Neural cell (in vitro differentiated cells): ENCODE measurements around the gene OR2T11. TPM values are rescaled to one million over a fixed set of nuclear protein-coding genes. Genes with fewer than 3 reads are reported as not detected.

Experiments used
- H2AFZ ChIP-seq: fragments of 200-600, 300-800 bp; sonication (generic), shearing (Covaris generic); 2 replicates; pipeline ENCODE4 v1.6.0; 2014; ENCODE audit warnings: low read depth, mild to moderate bottlenecking, antibody characterized with exemption, low read length, moderate library complexity
- H3F3A ChIP-seq: fragments of 200-600 bp; shearing (Covaris generic); 2 replicates; pipeline ENCODE4 v1.6.1; 2016; ENCODE audit warnings: mild to moderate bottlenecking, moderate library complexity, mixed read lengths, antibody characterized with exemption, low read length; ENCODE audit not compliant: insufficient read depth, poor library complexity, severe bottlenecking
- H3K27ac ChIP-seq: fragments of 200-600, 300-800 bp; sonication (generic), shearing (Covaris generic); 2 replicates; pipeline ENCODE4 v1.5.1; 2014; ENCODE audit warnings: mild to moderate bottlenecking, low read length, moderate library complexity
- H3K27me3 ChIP-seq: fragments of 300-800, 200-600 bp; sonication (generic), shearing (Covaris generic); 2 replicates; pipeline ENCODE4 v1.6.0; 2014; ENCODE audit warnings: mild to moderate bottlenecking, low read depth, low read length, moderate library complexity; ENCODE audit not compliant: insufficient read depth
- H3K36me3 ChIP-seq: fragments of 300-800, 200-600 bp; sonication (generic), shearing (Covaris generic); 2 replicates; pipeline ENCODE4 v1.5.1; 2014; ENCODE audit warnings: mild to moderate bottlenecking, antibody characterized with exemption, low read length, moderate library complexity; ENCODE audit not compliant: insufficient read depth
- H3K4me2 ChIP-seq: fragments of 300-800, 200-600 bp; sonication (generic), shearing (Covaris generic); 2 replicates; pipeline ENCODE4 v1.6.0; 2014; ENCODE audit warnings: mild to moderate bottlenecking, low read length
- H3K4me3 ChIP-seq: fragments of 300-800, 200-600 bp; sonication (generic), shearing (Covaris generic); 2 replicates; pipeline ENCODE4 v1.5.1; 2014; ENCODE audit warnings: mild to moderate bottlenecking, low read length, moderate library complexity
- H3K79me2 ChIP-seq: fragments of 200-600 bp; shearing (Covaris generic); replicated peaks from 2 replicates; pipeline ENCODE4 v1.6.0; 2014; ENCODE audit warnings: mild to moderate bottlenecking, low read length, moderate library complexity; ENCODE audit not compliant: insufficient read depth
- H3K9ac ChIP-seq: fragments of 300-800, 200-600 bp; sonication (generic), shearing (Covaris generic); 2 replicates; pipeline ENCODE4 v1.6.1; 2016; ENCODE audit warnings: mild to moderate bottlenecking, low read length, mixed read lengths
- H3K9me2 ChIP-seq: fragments of 200-600 bp; shearing (Covaris generic); 2 replicates; pipeline ENCODE4 v1.6.1; 2016; ENCODE audit warnings: mild to moderate bottlenecking, low read length, mixed read lengths; ENCODE audit not compliant: insufficient read depth
- H3K9me3 ChIP-seq: fragments of 200-600, 300-800 bp; sonication (generic), shearing (Covaris generic); 2 replicates; pipeline ENCODE4 v1.6.1; 2016; ENCODE audit warnings: mild to moderate bottlenecking, mixed run types, low read length, moderate library complexity, mixed read lengths
- H4K20me1 ChIP-seq: fragments of 200-600 bp; shearing (Covaris generic); 2 replicates; pipeline ENCODE4 v1.6.1; 2016; ENCODE audit warnings: mild to moderate bottlenecking, mixed run types; ENCODE audit not compliant: insufficient read depth
- EP300 ChIP-seq: fragments of 450-650 bp; conservative IDR thresholded peaks from 2 replicates; pipeline ENCODE4 v1.6.1; 2014; ENCODE audit warnings: antibody characterized with exemption, mild to moderate bottlenecking, moderate library complexity; ENCODE audit not compliant: poor library complexity, severe bottlenecking
- EZH2 ChIP-seq: fragments of 200-600, 300-800 bp; shearing (Covaris generic), sonication (generic); IDR thresholded peaks from 2 replicates; pipeline ENCODE4 v1.6.1; 2014; ENCODE audit warnings: antibody characterized with exemption, low read length, borderline replicate concordance, mild to moderate bottlenecking; ENCODE audit not compliant: insufficient read depth, poor library complexity, severe bottlenecking
- MXI1 ChIP-seq: fragments of 450-650 bp; conservative IDR thresholded peaks from 2 replicates; pipeline ENCODE4 v1.6.1; 2014; ENCODE audit warnings: antibody characterized with exemption, mild to moderate bottlenecking; ENCODE audit not compliant: poor library complexity, severe bottlenecking
- POLR2AphosphoS5 ChIP-seq: IDR thresholded peaks from 2 replicates; pipeline ENCODE4 v1.6.1; 2012
- RAD21 ChIP-seq: fragments of 450-650 bp; conservative IDR thresholded peaks from 2 replicates; pipeline ENCODE4 v1.6.1; 2014; ENCODE audit warnings: antibody characterized with exemption, mild to moderate bottlenecking, moderate library complexity
- SMC3 ChIP-seq: fragments of 450-650 bp; conservative IDR thresholded peaks from 2 replicates; pipeline ENCODE4 v1.6.1; 2014; ENCODE audit warnings: antibody characterized with exemption, mild to moderate bottlenecking, moderate library complexity; ENCODE audit not compliant: poor library complexity
- TAF1 ChIP-seq: IDR thresholded peaks from 2 replicates; pipeline ENCODE4 v1.6.1; 2012; ENCODE audit warnings: low read depth
- polyA plus RNA-seq: library from polyadenylated mRNA; depleted of rRNA; stranded (reverse); fragments of >200 nt; gene quantifications from 2 replicates; pipeline ENCODE4 v1.2.3, GENCODE V29; 2014
- TF ChIP-seq, protein P1 (sequence below): fragments of 450-650 bp; IDR thresholded peaks from 2 replicates; pipeline ENCODE4 v1.5.1; 2014; ENCODE audit warnings: antibody characterized with exemption, mild to moderate bottlenecking, moderate library complexity; ENCODE audit not compliant: poor library complexity, severe bottlenecking
- TF ChIP-seq, protein P2 (sequence below): IDR thresholded peaks from 2 replicates; pipeline ENCODE4 v1.6.1; 2012; ENCODE audit warnings: borderline replicate concordance

The OR2T11 gene
- polyA plus RNA-seq, 1 donor from 2014 or later = not detected

GRCh38 chr1:248625971-248626370 lies 8.9 kb downstream of the OR2T11 start:
- Histone ChIP-seq H3K9me2 (no peaks in the 10 kb centered on the region), H3K9me3 (peaks cover 6% of the 10 kb centered on the region)
- TF ChIP-seq EP300 = no peak
- TF ChIP-seq RAD21 = no peak
- TF ChIP-seq MXI1 = no peak

DNA sequence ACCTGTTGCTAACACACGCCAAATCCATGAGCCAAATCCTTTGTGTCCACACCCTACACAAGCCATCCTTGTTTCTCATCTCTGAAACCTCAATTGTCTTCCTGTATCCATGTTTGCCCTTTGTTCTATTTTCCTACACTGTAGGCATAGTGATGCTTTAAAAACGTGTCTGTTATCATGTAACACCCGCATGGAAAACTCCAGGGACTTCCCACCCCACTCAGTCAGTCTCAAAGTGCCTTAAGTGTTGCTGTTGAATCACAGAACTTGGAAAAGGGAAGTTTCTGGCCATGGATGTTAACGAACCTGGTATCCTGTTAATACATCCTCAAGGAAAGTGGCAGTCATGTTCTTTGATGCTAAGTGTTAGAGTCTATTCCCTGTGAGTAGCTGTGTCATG lies 9.7 kb downstream of the OR2T11 start:
- no peak overlapping the region for H3K4me2 ChIP-seq
- no peaks in the 10 kb centered on the region for H4K20me1 ChIP-seq
- TF ChIP-seq SMC3 = no peak
- no peak overlapping the region for H3K4me3 ChIP-seq
- no peaks in the 10 kb centered on the region for H3K36me3 ChIP-seq
- H3K27me3 ChIP-seq = no peaks in the 10 kb centered on the region
- H3K9ac ChIP-seq = no peak overlapping the region
- no peaks in the 10 kb centered on the region for H3K79me2 ChIP-seq
- H3K9me3 ChIP-seq = peaks cover 6% of the 10 kb centered on the region
- no peak overlapping the region for H2AFZ ChIP-seq
- H3K27ac ChIP-seq = no peak overlapping the region
- H3K9me2 ChIP-seq = no peaks in the 10 kb centered on the region
- no peaks in the 10 kb centered on the region for H3F3A ChIP-seq

More at GRCh38 chr1:248625971-248626370, 8.9 kb downstream of the OR2T11 start:
- H3K4me3 ChIP-seq = no peak overlapping the region
- no peaks in the 10 kb centered on the region for H3F3A ChIP-seq
- H3K4me2 ChIP-seq = no peak overlapping the region
- H3K36me3 ChIP-seq = no peaks in the 10 kb centered on the region
- no peaks in the 10 kb centered on the region for H3K79me2 ChIP-seq
- no peak overlapping the region for H2AFZ ChIP-seq
- H3K9ac ChIP-seq = no peak overlapping the region
- no peak overlapping the region for H3K27ac ChIP-seq
- H3K27me3 ChIP-seq = no peaks in the 10 kb centered on the region
- H4K20me1 ChIP-seq = no peaks in the 10 kb centered on the region

DNA sequence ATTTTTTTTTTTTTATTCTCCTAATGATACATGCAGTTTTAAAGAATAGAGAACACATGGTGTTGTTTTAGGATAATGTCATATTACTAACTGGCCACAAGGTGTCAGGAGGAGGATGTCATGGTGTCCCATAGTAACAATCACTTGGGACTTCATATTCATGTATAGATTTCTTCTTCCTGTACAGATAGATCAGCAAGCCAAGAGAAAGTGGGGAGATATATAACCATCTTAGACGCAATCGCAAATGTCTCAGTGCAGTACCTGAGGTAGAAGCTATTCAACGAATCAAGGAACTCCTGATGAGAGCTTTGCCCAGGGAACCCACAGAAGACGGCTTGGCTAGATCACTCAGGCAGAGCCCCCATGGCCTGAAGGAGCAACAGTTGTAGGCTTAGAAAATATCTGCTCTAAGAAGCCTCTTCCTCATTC lies 12.3 kb downstream of the OR2T11 start:
- Histone ChIP-seq H3K27ac (no peak overlapping the region), H3K4me2 (no peak overlapping the region), H3K27me3 (no peaks in the 10 kb centered on the region), H4K20me1 (no peaks in the 10 kb centered on the region), H3K4me3 (no peak overlapping the region), H3K79me2 (no peaks in the 10 kb centered on the region), H3K9me2 (no peaks in the 10 kb centered on the region), H2AFZ (no peak overlapping the region), H3K9ac (no peak overlapping the region), H3K36me3 (no peaks in the 10 kb centered on the region), H3K9me3 (peaks cover 6% of the 10 kb centered on the region), H3F3A (no peaks in the 10 kb centered on the region)
- TF ChIP-seq, protein P1, sequence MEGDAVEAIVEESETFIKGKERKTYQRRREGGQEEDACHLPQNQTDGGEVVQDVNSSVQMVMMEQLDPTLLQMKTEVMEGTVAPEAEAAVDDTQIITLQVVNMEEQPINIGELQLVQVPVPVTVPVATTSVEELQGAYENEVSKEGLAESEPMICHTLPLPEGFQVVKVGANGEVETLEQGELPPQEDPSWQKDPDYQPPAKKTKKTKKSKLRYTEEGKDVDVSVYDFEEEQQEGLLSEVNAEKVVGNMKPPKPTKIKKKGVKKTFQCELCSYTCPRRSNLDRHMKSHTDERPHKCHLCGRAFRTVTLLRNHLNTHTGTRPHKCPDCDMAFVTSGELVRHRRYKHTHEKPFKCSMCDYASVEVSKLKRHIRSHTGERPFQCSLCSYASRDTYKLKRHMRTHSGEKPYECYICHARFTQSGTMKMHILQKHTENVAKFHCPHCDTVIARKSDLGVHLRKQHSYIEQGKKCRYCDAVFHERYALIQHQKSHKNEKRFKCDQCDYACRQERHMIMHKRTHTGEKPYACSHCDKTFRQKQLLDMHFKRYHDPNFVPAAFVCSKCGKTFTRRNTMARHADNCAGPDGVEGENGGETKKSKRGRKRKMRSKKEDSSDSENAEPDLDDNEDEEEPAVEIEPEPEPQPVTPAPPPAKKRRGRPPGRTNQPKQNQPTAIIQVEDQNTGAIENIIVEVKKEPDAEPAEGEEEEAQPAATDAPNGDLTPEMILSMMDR = peak; percentile 30
- TF ChIP-seq POLR2AphosphoS5 = no peak
- TF ChIP-seq RAD21 = peak; percentile 33

- Histone ChIP-seq H3K27ac (no peak overlapping the region), H4K20me1 (no peaks in the 10 kb centered on the region), H2AFZ (no peak overlapping the region), H3F3A (no peaks in the 10 kb centered on the region), H3K4me2 (no peak overlapping the region), H3K27me3 (no peaks in the 10 kb centered on the region), H3K9me3 (peaks cover under 1% of the 10 kb centered on the region), H3K36me3 (no peaks in the 10 kb centered on the region), H3K9ac (no peak overlapping the region), H3K4me3 (no peak overlapping the region), H3K79me2 (no peaks in the 10 kb centered on the region), H3K9me2 (no peaks in the 10 kb centered on the region)
- TF ChIP-seq EP300 (no peak), SMC3 (no peak), POLR2AphosphoS5 (no peak), TAF1 (no peak), EZH2 (no peak), RAD21 (no peak), MXI1 (no peak)
- TF ChIP-seq, protein P1 = no peak
- TF ChIP-seq, protein P2, sequence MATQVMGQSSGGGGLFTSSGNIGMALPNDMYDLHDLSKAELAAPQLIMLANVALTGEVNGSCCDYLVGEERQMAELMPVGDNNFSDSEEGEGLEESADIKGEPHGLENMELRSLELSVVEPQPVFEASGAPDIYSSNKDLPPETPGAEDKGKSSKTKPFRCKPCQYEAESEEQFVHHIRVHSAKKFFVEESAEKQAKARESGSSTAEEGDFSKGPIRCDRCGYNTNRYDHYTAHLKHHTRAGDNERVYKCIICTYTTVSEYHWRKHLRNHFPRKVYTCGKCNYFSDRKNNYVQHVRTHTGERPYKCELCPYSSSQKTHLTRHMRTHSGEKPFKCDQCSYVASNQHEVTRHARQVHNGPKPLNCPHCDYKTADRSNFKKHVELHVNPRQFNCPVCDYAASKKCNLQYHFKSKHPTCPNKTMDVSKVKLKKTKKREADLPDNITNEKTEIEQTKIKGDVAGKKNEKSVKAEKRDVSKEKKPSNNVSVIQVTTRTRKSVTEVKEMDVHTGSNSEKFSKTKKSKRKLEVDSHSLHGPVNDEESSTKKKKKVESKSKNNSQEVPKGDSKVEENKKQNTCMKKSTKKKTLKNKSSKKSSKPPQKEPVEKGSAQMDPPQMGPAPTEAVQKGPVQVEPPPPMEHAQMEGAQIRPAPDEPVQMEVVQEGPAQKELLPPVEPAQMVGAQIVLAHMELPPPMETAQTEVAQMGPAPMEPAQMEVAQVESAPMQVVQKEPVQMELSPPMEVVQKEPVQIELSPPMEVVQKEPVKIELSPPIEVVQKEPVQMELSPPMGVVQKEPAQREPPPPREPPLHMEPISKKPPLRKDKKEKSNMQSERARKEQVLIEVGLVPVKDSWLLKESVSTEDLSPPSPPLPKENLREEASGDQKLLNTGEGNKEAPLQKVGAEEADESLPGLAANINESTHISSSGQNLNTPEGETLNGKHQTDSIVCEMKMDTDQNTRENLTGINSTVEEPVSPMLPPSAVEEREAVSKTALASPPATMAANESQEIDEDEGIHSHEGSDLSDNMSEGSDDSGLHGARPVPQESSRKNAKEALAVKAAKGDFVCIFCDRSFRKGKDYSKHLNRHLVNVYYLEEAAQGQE = no peak
Observed at GRCh38 chr1:248621770-248622169, 13.1 kb downstream of the OR2T11 start.
